T-helper 2 cell treated with Interferon-gamma antibody and Interleukin-4, amounts not matched to agents 100 ng/mL and 5 ng/mL, for 36 hours (primary cell): ENCODE data around the gene AGBL1. TPM values are rescaled to one million over a fixed set of nuclear protein-coding genes. Genes with fewer than 3 reads are reported as not detected.

Experiments
- intact Hi-C: fragments of 100-400 bp; cut with micrococcal nuclease; formaldehyde crosslinking; loops from one replicate; pipeline ENCODE4 v1.15.1; 2023
- total RNA-seq: library from RNA; stranded (reverse); gene quantifications from 2 replicates; pipeline ENCODE4 v1.2.3, GENCODE V29; 2022

The AGBL1 gene
- total RNA-seq, 1 donor from 2014 or later = not detected

DNA sequence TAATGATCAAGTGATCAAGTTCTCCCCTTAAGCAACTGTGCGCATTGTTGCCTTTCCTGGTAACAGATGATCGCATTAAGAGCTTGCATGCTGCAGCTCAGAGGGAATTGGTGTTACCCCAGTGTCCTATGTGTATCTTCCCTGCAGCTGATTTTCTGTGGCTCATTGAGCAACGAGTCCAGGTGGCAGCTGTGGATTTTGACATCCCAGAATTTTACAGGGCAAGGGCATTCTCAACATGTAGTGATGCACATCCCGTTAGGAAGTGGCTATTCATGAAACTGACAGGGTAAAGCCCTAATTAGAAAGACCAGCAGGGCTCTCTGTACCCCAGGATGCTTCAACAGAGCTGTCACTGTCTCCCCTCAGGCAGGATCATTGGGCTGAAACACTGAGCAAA, 232.8 kb downstream of the AGBL1 start:
- intact Hi-C loops = no loop called here

DNA sequence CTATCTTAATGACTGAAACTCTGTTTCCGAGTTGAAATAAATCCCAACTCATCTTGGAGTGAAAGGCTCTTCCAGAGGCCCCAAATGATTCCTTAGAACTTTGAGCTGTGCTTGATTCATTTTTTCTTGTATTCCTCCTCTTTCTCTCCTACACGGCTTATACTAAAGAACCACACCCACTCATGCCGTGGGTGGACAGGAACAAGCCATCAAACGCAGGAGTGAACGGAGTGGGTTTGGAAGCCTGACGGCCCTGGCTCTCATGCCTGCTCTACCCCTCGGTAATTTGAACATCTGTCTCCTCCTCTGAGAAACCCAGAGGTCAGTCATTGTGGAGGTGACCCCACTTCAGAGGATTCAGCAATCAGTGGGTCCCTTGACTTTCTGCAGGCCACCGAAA, 236.5 kb downstream of the AGBL1 start:
- intact Hi-C loops = no loop called here

DNA sequence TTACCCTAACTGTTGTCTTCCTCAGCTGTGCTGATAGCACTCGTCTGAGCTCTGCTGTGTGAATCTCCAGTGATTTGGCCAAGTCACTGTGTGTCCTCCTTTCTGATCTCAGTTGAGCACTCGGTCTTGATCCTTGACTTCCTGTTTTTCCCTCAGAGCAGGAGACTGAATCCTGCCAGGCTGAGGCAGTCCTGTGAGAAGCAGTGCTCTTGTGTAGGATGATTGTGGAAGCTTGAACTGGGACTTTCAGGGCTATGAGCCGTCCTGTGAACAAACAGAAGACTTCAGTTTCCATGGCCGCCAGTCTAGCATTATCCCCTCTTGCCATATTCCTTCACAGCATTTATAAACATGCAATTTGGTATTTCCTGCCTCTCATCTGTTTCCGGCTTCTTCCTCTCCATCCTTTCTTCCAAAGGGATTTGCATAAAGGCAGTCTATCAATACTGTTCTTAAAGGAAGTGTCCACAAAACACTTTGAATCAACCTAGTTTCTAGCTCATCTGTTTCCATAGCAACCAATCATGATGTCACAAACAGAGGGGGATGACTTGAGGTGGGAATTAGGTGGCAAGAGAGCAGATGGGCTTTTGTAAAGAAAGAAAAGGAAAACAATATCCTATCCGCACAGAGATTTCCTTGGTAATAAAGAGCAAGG, 237.2 kb downstream of the AGBL1 start:
- intact Hi-C loops = no loop called here

DNA sequence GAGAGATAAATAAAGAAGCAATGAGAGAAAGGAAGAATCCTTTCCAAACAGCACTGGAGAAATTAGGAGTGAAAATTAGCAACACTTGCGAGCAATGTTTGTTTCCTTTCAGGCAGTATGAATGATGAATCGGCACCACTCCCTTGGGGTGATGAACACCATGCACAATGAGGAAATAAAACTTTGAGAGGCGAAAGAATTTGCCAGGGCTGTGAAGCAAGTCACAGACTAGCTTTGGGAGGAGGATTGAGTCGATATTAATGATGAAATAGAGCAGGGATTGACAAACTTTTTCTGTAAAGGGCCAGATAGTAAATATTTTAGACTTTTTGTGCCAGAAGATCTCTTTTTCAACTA, 237.7 kb downstream of the AGBL1 start:
- intact Hi-C loops = no loop called here

DNA sequence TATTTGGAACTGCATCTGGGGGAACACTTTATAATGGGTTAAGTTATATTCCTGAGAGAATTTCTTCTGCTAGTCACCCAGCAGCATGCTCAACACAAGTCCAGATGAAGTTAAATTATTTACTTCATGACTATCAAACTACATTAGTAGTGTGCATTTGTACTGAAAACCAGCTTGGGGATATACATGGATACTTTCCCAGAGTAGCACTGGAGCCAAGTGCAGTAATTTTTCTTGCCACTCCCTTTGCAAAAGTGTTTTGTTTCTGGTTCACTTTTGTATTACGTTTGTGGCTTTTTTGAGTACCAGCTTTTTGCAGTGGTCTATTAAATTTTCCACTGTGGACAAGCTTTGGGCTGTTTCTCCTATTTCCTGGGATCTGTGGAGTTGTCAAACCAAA, 243.0 kb downstream of the AGBL1 start:
- intact Hi-C loops = no loop called here

DNA sequence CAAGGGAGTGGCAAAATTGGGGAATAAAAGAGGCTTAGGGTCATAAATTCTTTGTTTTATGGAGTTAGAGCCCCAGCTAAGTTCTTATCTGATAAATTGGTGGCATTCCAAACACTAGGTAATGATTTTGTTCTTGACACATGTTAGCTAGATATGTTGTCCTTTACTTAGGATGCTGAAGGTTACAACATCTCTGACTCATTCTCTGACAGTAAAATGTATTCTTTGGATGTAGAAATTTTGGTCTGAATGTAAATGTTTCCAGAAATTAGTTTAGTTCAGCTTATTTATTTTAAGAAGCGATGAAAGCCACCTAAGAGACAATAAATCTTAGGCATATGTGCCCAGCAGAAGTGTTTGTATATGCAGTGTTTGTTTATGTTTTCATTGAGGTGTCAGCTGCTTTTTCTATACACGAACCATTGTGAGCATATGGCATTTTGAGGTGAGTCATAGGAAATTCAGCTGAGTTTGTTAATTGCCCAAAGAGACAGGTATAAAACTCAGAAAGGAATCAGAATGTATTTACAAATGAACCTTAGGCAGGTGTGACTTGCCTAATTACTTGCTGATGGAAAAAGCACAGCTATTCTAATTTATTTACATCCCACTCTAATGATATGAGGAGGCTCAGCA, 247.7 kb downstream of the AGBL1 start:
- intact Hi-C loops = no loop called here

DNA sequence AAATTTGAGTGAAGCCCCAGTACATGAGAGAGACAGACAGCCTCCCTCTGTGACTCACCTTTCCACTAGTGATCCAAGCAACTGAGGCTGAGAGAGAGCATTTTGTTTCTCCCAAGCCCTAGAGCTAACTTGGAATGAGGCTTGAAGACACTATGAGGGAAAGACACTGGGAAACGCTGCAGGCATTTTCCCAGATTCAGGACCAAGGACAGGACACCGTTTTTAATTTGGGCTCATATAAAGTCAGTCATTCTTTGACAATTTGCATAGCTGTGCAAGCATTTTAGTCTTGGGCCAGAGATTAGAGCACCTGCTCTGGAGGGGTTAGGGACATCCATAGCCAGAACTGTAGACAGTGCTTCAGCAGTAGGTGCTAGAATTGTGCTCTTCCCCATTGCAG, 249.0 kb downstream of the AGBL1 start:
- intact Hi-C loops = no loop called here

DNA sequence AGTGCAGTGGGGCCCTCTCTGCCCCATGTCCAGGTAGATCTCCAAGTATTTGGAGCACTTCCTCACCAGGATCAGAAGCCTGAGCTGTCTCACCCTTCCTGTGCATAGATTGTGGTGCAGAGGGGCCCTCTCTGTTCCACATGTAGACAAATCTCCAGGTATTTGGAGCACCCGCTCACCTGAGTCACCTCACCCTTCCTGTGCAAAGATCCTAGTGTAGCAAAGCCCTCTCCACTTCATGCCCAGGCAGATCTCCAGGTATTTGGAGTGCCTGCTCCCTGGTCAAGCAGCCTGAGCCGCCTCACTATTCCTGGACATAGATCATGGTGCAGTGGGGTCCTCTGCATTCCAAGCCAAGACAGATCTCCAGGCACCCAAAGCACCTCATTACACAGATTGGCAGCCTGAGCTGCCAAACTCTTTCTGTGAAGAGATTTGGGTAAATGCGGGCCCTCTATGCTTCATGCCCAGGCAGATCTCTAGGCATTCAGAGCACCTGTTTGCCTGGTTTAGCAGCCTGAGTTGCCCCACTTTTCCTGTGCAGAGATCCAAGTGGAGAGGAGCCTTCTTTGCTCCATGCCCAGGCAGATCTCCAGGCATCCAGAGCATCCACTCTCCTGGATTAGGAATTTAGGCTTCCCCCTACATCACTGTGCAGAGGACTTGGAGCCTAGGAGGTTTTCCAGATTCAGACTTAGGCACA, 249.8 kb downstream of the AGBL1 start:
- intact Hi-C loops = no loop called here

DNA sequence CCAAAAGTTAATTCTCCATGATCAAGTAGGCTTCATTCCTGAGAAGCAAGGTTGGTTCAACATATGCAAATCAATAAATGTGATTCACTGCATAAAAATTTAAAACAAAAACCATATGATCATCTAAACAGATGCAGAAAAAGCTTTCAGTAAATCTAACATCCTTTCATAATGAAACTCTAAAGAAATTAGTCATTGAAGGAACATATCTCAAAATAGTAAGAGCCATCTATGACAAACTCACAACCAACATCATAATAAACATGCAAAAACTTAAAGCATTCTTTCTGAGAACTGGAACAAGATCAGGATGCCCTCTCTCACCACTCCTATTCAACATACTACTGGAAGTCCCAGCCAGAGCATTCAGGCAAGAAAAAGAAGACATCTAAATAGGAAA, 254.1 kb downstream of the AGBL1 start:
- intact Hi-C loops = no loop called here

DNA sequence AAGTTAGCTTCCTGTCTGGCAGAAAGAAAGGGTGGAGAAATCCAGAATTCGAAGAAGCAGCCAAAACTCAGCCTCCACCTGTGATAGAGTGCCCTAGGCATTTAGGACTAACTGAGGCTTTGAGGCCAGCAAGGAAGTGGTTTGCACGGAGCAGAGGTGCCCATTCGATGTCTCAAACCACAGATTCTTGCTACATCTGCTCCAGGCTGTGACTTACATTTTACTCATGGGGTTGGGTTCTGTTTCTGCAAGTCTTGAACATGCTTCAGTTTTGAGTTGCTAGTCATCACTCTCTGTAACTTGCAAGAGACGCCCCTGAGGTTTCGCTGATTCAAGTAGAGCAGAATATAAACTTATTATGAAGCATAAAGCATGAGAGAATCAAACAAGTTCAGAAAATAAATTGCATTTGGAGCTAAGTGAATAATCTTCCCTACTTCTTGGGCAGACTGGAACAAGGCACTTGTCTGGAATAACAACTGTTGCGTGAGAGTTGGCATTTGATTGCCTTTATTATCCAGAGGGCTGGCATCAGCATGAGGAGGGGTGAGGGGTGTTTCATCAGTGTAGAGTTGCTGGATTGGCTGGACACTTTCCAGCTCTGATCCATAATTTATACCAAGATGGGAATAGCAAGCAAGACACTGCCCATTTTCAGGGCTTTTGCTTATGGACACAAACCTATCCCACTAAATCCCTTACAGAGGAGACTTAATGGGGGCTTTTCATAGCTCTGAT, 256.5 kb downstream of the AGBL1 start:
- intact Hi-C loops = no loop called here

DNA sequence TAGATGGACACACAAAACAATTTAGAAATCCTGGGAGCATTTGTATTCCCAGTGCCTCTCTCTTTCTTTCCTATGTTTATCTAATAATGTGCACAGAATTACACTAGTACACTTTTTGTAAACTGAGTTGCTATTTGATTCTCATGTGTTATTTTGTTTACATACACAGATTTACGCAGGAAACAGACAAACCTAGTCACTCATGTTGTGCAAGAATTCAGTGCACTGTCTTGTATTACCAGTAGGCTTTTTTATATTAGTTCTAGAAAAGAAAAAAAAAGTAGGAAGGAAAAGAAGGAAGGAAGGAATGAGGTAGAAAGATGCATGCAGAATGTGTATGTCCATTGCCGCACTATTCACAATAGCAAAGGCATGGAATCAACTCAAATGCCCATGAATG, 257.4 kb downstream of the AGBL1 start:
- intact Hi-C loops = no loop called here

DNA sequence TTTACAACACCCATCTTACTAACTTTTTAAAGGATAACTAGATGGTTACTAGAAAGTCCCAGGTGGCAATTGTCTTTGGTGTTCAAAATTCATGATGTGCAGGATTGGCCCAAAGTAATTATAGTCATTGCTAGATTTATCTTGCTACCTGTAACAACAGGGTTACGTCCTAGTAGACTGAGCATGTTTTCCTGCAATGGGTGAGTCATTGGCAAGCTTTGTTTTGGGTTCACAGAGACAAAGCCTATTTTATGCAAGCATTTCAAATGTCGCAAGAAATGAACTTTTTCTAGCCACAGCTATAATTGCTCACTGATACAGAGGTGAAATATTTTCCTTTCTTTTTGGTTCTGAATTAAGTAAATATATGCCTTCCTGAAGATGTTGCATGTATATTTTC, 267.6 kb downstream of the AGBL1 start:
- intact Hi-C loops = no loop called here

DNA sequence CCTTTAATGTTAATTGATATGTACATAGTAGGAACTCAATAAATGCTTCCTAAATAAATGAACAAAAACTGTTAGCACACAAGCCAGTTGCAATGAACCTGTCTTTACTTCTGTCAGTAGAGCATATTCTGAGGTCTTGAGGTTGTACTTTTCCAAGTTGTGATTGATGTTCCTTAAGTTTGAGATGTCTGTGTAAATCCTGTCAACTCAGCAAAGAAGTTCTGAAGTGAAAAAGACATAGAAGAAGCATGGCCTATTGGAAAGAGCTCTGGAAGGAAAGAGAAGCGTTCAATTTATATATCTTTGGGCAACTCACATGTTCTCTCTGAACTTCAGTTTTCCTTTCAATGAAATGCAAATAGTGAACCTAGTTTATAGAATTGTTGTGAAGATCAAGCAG, 269.9 kb downstream of the AGBL1 start:
- intact Hi-C loops = no loop called here

DNA sequence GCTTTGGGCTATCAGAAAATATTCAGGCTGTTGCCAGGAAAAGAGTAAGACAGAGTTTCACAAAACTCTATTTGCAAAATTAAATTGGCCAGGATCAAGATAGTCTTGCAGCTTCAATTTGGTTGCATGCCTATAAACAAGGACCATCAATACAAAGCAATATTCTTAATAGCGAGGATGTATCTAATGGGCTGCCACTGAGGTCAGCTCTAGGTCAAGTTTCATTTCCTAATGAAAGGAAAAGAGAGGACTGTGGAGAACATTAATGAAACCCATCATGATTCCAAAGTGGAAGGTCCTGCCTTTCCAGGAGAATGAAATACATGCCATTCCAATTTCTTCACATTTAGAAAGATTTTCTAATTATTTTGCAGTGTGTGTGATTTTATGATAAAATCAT, 273.5 kb downstream of the AGBL1 start:
- intact Hi-C loops = no loop called here

DNA sequence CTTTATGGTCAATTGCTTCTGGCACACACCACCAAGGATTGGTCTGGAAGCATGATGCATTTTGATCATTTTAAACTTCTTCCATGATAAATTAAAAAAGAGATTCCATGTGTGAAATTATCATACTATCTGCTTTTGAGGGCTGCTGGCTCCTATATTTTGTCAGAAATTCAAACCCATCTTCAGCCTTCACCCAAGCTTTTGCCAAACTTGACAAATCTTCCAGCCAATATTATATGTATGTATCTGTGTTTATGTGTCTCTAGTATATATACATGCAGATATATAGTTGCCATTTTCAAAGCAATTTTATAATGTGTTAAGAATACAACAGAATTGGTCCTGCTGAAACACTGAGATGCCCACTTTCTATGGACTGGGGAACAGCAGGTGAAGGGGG, 275.7 kb downstream of the AGBL1 start:
- intact Hi-C loops = no loop called here

DNA sequence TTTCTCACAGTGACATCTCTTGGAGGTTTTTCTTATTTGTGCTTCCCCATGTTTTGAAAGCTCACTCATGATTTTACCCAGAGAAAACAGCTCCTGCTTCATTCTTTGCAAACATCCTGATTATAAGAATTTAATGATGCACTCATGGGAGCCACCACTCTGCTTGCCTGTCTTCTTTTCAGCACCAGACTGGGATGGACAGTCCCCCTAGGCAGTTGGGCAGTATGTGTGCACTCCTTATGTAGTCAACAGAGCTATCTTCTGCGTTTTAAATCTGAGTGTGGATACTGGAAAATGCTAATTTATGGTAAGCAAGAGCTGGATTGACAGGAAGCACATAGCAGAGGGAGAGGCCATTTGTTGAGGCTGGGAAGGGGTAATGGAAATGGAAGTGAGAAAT, 276.1 kb downstream of the AGBL1 start:
- intact Hi-C loops = no loop called here

DNA sequence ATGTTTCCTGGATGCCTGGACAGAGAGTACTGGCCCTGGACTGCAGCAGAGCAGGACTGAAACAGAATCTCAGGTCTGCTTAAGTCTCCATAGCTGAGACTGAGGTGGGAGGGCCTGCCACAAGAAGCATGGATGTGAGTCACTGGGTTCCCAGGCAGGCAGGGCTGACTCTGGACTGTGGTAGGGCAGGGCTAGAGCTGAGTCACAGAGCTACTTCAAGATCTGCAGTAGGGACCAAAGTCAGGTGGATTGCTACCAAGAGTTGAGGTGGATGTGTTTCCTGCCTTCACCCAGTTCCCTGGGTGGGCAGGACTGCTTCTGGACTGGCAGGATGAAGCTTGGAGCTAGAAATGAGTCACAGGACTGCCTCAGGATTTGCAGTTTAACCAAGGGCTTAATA, 282.9 kb downstream of the AGBL1 start:
- intact Hi-C loops = no loop called here

DNA sequence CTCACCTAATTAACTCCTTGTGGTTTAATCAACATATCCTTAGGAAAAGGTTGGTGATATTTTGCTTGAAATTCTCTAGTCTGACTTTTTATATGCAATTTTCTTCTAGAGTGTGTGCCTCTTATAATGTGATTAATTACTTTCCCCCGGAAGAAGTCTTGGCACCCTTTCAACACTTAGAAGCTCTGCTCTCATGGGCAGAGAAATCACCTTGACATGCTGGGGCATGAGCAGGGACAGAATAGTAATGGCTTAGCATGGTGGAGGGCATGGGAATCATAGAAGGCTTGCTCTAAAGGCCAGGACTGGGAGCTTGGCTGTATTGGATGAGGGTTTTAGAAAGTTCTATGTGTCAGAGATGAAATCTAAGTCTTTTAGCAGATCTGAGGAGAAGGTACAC, 293.5 kb downstream of the AGBL1 start:
- intact Hi-C loops = no loop called here

DNA sequence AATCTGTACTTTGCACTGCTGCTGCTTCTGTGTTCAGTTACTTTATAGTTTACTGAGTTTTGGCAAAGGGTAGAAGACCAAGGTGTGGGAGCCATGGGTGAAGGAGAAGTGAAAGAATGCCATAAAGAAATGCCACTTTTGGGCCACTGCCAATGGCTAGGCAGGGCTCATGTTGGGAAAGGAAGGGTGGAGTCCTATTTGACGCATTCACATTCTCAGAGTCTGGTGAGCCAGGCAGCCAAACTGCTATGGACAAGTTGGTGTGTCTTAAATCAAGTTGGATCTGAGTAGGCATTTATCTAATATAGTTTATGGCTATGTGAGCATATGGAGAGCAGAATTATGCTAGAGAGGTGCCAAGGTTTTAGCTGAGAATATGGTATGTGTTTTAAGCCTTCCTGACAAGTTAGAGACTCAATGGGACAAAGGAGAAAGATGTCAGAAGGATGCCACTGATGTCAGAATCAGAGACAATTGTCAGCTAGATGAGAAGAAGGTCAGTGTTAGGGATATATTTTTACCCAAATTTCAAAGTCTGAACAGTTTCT, 296.1 kb downstream of the AGBL1 start:
- intact Hi-C loops = no loop called here

DNA sequence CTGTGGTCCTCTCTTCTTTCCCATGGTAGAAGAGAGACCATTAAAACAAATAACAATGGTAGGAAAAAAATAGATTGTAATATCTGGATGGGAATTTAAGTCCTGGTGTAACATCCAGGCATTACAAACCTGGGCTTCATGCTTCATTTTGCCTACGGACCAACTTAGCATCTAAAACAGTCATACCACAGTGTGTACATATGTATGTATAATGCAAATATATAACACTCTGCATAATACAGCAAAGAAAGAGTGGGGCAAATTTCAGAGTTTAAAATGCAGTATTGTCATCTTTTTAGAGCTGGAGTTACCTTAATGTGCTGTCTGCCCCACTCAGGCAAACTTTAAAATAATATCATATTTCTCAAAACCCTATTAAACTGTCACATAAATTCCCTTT, 298.2 kb downstream of the AGBL1 start:
- intact Hi-C loops = no loop called here

DNA sequence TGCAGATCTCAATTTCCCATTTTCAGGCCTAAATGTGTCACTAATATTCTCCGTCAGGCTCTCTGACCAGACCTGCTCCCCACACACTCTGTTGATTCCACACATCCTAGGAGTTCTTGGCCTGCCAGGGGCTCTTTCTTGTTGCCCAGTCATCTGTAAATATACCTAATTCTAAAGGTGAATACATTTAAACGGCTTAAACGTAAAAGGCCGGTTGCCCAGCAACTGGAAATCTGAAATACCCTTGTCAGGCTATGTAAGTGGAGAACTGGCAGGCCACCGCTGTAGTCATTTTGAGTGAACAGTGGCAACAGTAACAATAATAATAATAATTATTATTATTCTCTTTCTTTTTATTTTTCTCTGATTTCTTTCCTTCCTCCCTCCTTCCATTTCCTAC, 302.7 kb downstream of the AGBL1 start:
- intact Hi-C loops = no loop called here

DNA sequence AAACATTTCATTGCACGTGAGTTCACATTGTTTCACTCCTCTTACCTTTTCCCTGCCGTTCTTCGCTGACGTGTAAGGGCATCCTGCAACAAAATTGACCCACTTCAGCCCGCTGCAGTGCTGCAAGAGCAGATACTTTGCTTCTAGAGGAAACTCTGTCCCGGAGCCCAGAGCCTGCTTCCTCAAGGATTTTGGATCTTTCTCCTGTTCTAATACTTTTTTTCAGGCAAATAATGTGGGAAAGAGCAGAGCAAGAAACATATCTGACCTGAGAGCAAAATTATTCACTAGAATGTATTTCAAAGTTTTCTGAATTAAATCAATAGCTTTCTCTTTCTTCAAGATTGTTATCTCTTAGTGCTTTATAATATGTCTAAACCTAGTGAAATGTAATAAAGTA, 303.9 kb downstream of the AGBL1 start:
- intact Hi-C loops = no loop called here
